HL-60 (cell line): ENCODE results near the gene GJB5.

Source experiments
- DNase-seq, 2 experiments: peaks; one replicate each; pipeline ENCODE4 v3.0.0-alpha.2; 2010 to 2020; ENCODE audit warnings: low read depth in 1 of 2, low spot score in 1 of 2
- H3K27ac ChIP-seq: fragments of 250-450 bp; sonication (Bioruptor Pico); replicated peaks from 2 replicates; pipeline ENCODE4 v1.5.1; 2020; ENCODE audit warnings: mild to moderate bottlenecking, moderate library complexity
- H3K27me3 ChIP-seq: fragments of 250-450 bp; sonication (Bioruptor Pico); 2 replicates; pipeline ENCODE4 v1.5.1; 2021; ENCODE audit warnings: mild to moderate bottlenecking, moderate library complexity; ENCODE audit not compliant: insufficient read depth, poor library complexity, severe bottlenecking
- H3K4me3 ChIP-seq: replicated peaks from 2 replicates; pipeline ENCODE4 v1.5.1; 2011; ENCODE audit warnings: mild to moderate bottlenecking, control low read depth, low read length; ENCODE audit not compliant: insufficient read depth
- GABPA ChIP-seq: IDR thresholded peaks from 2 replicates; pipeline ENCODE4 v1.6.1; 2012; ENCODE audit warnings: low read depth
- POLR2AphosphoS5 ChIP-seq: IDR thresholded peaks from 2 replicates; pipeline ENCODE4 v1.6.1; 2012; ENCODE audit warnings: low read depth
- SPI1 ChIP-seq: IDR thresholded peaks from 2 replicates; pipeline ENCODE4 v1.6.1; 2012; ENCODE audit warnings: low read depth, mild to moderate bottlenecking, borderline replicate concordance
- TF ChIP-seq, protein P1 (sequence below): IDR thresholded peaks from 2 replicates; pipeline ENCODE4 v1.6.1; 2012; ENCODE audit warnings: low read depth; ENCODE audit not compliant: insufficient replicate concordance
- TF ChIP-seq, protein P2 (sequence below): IDR thresholded peaks from one replicate; pipeline ENCODE4 v1.5.1; 2011; ENCODE audit warnings: low read length, control low read depth, inconsistent platforms; ENCODE audit not compliant: insufficient read depth

The GJB5 gene

DNA sequence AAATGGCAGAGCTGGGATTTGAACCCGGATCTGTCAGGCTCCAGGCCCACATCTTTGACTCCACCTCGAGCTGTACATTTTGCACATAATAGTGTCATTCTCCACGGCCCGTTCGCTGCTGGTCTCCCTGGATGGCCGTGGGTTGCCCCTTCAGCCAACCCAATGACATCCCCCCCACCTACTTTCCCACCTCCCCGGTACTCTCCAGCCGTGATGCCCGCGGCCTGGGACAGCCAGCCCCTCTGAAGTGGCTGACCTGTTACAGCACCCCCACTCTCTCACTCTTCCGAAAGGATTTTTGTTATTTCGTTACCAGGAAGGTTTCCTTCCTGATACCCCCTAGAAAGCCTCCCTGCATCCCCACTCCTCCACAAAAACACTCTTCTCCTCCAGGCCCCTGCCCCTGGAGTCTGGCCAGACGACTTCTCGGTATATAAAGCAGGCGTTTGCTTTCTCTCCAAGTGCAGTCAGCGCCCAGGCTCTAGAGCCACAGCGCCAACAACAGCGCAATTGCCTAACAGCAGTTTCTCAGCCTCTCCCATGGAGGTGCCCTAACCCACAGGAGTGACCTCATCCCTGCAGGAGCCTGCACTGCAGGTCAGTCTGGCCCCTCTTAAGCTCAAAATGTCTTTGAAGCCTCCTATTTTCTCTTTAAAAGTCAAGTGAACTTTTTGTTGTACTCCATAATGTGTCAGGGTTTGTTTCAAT is 14.5 kb upstream of the GJB5 start:
- no peak overlapping the region for H3K4me3 ChIP-seq
- DNase-seq = no peak
- no peak overlapping the region for H3K27ac ChIP-seq
- no peaks in the 10 kb centered on the region for H3K27me3 ChIP-seq
- TF ChIP-seq, protein P1, sequence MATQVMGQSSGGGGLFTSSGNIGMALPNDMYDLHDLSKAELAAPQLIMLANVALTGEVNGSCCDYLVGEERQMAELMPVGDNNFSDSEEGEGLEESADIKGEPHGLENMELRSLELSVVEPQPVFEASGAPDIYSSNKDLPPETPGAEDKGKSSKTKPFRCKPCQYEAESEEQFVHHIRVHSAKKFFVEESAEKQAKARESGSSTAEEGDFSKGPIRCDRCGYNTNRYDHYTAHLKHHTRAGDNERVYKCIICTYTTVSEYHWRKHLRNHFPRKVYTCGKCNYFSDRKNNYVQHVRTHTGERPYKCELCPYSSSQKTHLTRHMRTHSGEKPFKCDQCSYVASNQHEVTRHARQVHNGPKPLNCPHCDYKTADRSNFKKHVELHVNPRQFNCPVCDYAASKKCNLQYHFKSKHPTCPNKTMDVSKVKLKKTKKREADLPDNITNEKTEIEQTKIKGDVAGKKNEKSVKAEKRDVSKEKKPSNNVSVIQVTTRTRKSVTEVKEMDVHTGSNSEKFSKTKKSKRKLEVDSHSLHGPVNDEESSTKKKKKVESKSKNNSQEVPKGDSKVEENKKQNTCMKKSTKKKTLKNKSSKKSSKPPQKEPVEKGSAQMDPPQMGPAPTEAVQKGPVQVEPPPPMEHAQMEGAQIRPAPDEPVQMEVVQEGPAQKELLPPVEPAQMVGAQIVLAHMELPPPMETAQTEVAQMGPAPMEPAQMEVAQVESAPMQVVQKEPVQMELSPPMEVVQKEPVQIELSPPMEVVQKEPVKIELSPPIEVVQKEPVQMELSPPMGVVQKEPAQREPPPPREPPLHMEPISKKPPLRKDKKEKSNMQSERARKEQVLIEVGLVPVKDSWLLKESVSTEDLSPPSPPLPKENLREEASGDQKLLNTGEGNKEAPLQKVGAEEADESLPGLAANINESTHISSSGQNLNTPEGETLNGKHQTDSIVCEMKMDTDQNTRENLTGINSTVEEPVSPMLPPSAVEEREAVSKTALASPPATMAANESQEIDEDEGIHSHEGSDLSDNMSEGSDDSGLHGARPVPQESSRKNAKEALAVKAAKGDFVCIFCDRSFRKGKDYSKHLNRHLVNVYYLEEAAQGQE = no peak
- TF ChIP-seq GABPA (no peak), POLR2AphosphoS5 (no peak), SPI1 (no peak)
- TF ChIP-seq, protein P2, sequence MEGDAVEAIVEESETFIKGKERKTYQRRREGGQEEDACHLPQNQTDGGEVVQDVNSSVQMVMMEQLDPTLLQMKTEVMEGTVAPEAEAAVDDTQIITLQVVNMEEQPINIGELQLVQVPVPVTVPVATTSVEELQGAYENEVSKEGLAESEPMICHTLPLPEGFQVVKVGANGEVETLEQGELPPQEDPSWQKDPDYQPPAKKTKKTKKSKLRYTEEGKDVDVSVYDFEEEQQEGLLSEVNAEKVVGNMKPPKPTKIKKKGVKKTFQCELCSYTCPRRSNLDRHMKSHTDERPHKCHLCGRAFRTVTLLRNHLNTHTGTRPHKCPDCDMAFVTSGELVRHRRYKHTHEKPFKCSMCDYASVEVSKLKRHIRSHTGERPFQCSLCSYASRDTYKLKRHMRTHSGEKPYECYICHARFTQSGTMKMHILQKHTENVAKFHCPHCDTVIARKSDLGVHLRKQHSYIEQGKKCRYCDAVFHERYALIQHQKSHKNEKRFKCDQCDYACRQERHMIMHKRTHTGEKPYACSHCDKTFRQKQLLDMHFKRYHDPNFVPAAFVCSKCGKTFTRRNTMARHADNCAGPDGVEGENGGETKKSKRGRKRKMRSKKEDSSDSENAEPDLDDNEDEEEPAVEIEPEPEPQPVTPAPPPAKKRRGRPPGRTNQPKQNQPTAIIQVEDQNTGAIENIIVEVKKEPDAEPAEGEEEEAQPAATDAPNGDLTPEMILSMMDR = no peak

DNA sequence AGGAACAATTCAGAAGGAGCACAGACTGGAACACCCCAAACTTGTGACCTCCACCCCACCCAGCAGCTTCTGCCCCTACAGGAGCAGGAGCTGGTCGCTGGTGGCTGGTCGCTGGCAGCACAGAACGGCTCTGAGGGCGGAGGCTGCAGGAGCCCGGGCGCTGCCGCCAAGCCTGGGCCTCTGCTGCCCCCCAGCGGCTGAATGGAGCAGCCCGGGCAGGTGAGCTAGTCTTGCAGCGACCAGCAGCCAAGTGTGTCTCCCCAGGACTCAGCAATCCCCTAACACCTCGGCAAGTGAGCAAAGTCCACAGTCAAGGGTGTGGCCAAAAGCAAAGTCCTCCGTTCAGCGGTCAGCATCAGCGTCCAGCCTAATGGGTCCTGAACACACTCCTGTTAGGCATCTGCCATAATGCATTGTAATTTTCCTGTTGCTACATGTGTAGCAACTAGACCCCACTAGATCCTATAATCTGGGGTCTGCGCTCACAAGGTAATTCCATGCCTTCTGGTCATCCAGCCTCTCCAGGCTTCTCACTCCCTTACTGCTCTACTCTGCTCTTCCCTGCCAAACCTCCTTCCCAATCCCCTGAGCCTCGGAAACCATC is 12.1 kb upstream of the GJB5 start:
- H3K27ac ChIP-seq = no peak overlapping the region
- DNase-seq = peak; percentile 45 to 62
- H3K27me3 ChIP-seq = no peaks in the 10 kb centered on the region
- H3K4me3 ChIP-seq = no peak overlapping the region
- TF ChIP-seq, protein P2 = peak; percentile 89
- TF ChIP-seq SPI1 (no peak), GABPA (no peak), POLR2AphosphoS5 (no peak)

DNA sequence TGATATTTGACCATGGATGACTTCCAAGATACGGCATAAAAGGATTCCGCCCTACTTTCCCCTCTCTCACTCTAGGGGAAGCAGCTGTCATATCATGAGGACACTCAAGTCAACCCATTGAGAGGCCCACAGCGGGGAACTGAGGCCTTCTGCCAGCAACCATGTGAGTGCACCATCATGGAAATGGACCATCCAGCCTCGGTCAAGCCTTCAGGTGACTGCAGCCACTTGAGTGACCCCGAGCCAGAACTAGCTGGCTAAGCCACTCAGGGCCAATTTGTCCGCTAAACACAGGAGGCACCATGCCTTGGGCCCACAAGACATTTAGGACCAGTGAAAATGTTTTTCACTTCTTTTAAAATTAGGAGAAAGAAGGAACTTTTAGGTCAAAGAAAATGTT is 11.1 kb upstream of the GJB5 start:
- TF ChIP-seq POLR2AphosphoS5 (no peak), GABPA (no peak), SPI1 (no peak)
- TF ChIP-seq, protein P1 = no peak
- TF ChIP-seq, protein P2 = no peak
- Histone ChIP-seq H3K4me3 (no peak overlapping the region), H3K27me3 (no peaks in the 10 kb centered on the region), H3K27ac (no peak overlapping the region)
- no peak for DNase-seq
